Testis (tissue), 3 donors: ENCODE results near the gene SLC52A3. TPM values are rescaled to one million over a fixed set of nuclear protein-coding genes. Genes with fewer than 3 reads are reported as not detected.

Experiments used
- DNase-seq: peaks from one replicate; pipeline ENCODE4 v3.0.0-alpha.2; 2019
- H3K27ac ChIP-seq, 2 donors: fragments of 200-600 bp; sonication (generic); one replicate each; pipeline ENCODE4 v1.5.1; 2019
- H3K27me3 ChIP-seq: fragments of 200-600 bp; sonication (generic); one replicate; pipeline ENCODE4 v1.5.1; 2019
- H3K36me3 ChIP-seq: fragments of 200-600 bp; sonication (generic); one replicate; pipeline ENCODE4 v1.5.1; 2017; ENCODE audit warnings: low read depth; ENCODE audit errors: missing control alignments
- H3K4me1 ChIP-seq: fragments of 200-600 bp; sonication (generic); one replicate; pipeline ENCODE4 v1.5.1; 2019
- H3K4me3 ChIP-seq, 2 donors: fragments of 200-600 bp; sonication (generic); one replicate each; pipeline ENCODE4 v1.5.1; 2017 to 2019
- H3K9me3 ChIP-seq: fragments of 200-600 bp; sonication (generic); one replicate; pipeline ENCODE4 v1.5.1; 2017
- CTCF ChIP-seq, 3 experiments: fragments of 450-650 bp in 2 of 3; fragments of 200-600 bp in 1 of 3; sonication (generic) in 1 of 3; IDR thresholded peaks; one replicate each; pipeline ENCODE4 v1.5.1; 2016 to 2019; ENCODE audit warnings: antibody characterized with exemption in 3 of 3, mild to moderate bottlenecking in 2 of 3, moderate library complexity in 1 of 3
- POLR2A ChIP-seq: fragments of 450-650 bp; IDR thresholded peaks from one replicate; pipeline ENCODE4 v1.6.1; 2017; ENCODE audit warnings: antibody characterized with exemption, mild to moderate bottlenecking, moderate library complexity
- WGBS, 2 donors: methylation state at CpG; one replicate each; pipeline ENCODE4 v1.1.5; 2018; 5-methylcytosine and 5-hydroxymethylcytosine counted together
- intact Hi-C: fragments of 100-400 bp; cut with DNase I; formaldehyde crosslinking; loops from one replicate; pipeline ENCODE4 v1.15.1; 2023; ENCODE audit warnings: low total_unique reads
- polyA plus RNA-seq: library from polyadenylated mRNA; stranded (reverse); fragments of 350-450 nt; fragmentation: Illumina TruSeq; extraction: RNeasy Lipid Tissue Mini Kit (QIAGEN cat#74804); gene quantifications from one replicate; pipeline ENCODE4 v1.2.3, GENCODE V29; 2014; ENCODE audit warnings: low read depth, low replicate concordance; ENCODE audit not compliant: insufficient read depth
- total RNA-seq, 2 donors: library from RNA; depleted of rRNA; stranded (reverse); fragments of >200 nt; gene quantifications; one replicate each; pipeline ENCODE4 v1.2.3, GENCODE V29; 2016

Gene SLC52A3
- total and polyA plus RNA-seq, 3 donors from 2014 or later = 130 to 247 (median 187) TPM

- Histone ChIP-seq H3K4me3 (no peak overlapping the region), H3K27ac (no peak overlapping the region), H3K27me3 (no peaks in the 10 kb centered on the region), H3K9me3 (no peaks in the 10 kb centered on the region), H3K36me3 (no peaks in the 10 kb centered on the region), H3K4me1 (no peaks in the 10 kb centered on the region)
- DNase-seq = no peak
- intact Hi-C loops = no loop called here
- no peak for TF ChIP-seq POLR2A
- no peak for TF ChIP-seq CTCF (IDR thresholded peaks at IDR 0.05)
- 84 to 89% methylated on average over 10 of the region's 10 CpGs for WGBS, 2 donors
Observed at GRCh38 chr20:753897-754635, 14.2 kb downstream of the SLC52A3 start.

GRCh38 chr20:753136-753535 lies 15.2 kb downstream of the SLC52A3 start:
- WGBS, 2 donors = 53 to 55% methylated on average over 3 of the region's 3 CpGs
- TF ChIP-seq POLR2A (no peak), CTCF (IDR thresholded peaks at IDR 0.05) (no peak)
- Histone ChIP-seq H3K36me3 (no peaks in the 10 kb centered on the region), H3K4me3 (no peak overlapping the region), H3K27ac (no peak overlapping the region), H3K27me3 (no peaks in the 10 kb centered on the region), H3K9me3 (no peaks in the 10 kb centered on the region), H3K4me1 (no peaks in the 10 kb centered on the region)
- intact Hi-C loops = no loop called here
- DNase-seq = no peak

GRCh38 chr20:752291-752690 lies 16.0 kb downstream of the SLC52A3 start:
- no peak for TF ChIP-seq CTCF (IDR thresholded peaks at IDR 0.05)
- no peak for TF ChIP-seq POLR2A
- intact Hi-C loops = no loop called here
- H3K4me1 ChIP-seq = no peaks in the 10 kb centered on the region
- WGBS, 2 donors = 52 to 64% methylated on average over 5 of the region's 5 CpGs
- no peaks in the 10 kb centered on the region for H3K9me3 ChIP-seq
- no peak overlapping the region for H3K27ac ChIP-seq
- no peaks in the 10 kb centered on the region for H3K36me3 ChIP-seq
- no peak for DNase-seq
- no peaks in the 10 kb centered on the region for H3K27me3 ChIP-seq
- no peak overlapping the region for H3K4me3 ChIP-seq

GRCh38 chr20:751761-752160 lies 16.5 kb downstream of the SLC52A3 start:
- no peak for DNase-seq
- 93 to 94% methylated on average over 5 of the region's 5 CpGs for WGBS, 2 donors
- no peak for TF ChIP-seq POLR2A
- no peak for TF ChIP-seq CTCF (IDR thresholded peaks at IDR 0.05)
- no peaks in the 10 kb centered on the region for H3K9me3 ChIP-seq
- intact Hi-C loops = no loop called here
- H3K27me3 ChIP-seq = no peaks in the 10 kb centered on the region
- H3K4me1 ChIP-seq = no peaks in the 10 kb centered on the region
- no peak overlapping the region for H3K4me3 ChIP-seq
- no peaks in the 10 kb centered on the region for H3K36me3 ChIP-seq
- no peak overlapping the region for H3K27ac ChIP-seq

GRCh38 chr20:750801-751200 lies 17.5 kb downstream of the SLC52A3 start:
- H3K36me3 ChIP-seq = no peaks in the 10 kb centered on the region
- H3K4me1 ChIP-seq = no peaks in the 10 kb centered on the region
- H3K9me3 ChIP-seq = no peaks in the 10 kb centered on the region
- no peak for TF ChIP-seq POLR2A
- no peak for TF ChIP-seq CTCF (IDR thresholded peaks at IDR 0.05)
- 71 to 95% methylated on average over 3 of the region's 3 CpGs for WGBS, 2 donors
- no peak overlapping the region for H3K27ac ChIP-seq
- H3K4me3 ChIP-seq = no peak overlapping the region
- DNase-seq = no peak
- H3K27me3 ChIP-seq = no peaks in the 10 kb centered on the region
- intact Hi-C loops = no loop called here
